ENCODE results near the gene SMOC2.
"Not testable (repeated sequence)": the region's sequence is repeated elsewhere in the genome, so short reads cannot be mapped to it uniquely, and the experiment has no call there.

SMOC2 gene

GRCh38 chr6:168524571-168525001, 83.6 kb downstream of the SMOC2 start:
- no peak for DNase-seq

DNA sequence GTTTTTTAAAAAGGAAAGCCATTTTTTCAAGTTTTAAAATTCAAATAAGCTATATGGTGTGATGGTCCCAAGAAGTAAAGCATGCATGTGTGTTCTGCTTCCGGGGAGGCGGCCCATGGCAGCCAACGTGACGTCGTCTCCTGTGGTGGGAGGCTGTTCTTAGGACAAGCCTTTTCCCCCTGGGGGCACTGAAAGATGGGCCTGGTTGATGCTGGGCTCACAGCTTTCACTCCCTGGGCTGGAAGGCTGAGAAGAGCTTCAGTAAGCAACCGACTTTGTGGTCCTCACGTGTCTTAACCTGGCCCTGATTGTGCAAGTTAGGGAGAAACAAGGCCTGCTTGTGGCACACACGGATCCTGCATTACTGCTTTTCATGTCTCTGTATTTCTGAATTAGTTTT, 84.1 kb downstream of the SMOC2 start:
- no peak for DNase-seq

DNA sequence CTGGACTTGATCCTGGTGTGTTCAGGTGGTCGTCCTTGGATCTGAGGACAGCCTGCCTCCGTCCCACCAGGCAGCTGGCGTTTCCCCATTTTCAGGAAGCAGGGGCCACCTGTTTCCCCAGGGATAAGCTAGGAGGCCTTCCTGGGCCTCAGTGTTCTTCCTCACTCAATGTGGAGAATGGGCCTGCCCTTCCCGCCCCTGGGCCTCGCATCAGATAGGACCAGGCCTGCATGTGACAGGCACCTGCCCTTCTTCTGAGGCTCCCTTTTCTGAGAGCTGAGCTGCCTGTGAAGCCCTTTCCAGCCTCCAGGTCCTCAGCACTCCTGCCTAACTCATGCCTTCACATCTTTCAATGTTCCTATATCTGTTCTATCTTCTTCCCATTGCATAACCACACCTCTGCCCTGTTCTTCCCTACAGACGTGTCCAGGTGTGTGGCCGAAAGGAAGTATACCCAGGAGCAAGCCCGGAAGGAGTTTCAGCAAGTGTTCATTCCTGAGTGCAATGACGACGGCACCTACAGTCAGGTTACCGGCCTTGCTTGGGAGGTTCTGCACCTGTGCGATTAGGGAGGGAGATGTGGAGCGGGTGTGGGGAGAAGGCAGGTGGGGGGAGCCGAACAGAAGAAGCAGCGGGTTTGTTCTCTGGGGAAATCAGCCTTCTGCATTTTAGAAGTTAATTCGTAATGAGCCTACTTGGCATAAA, 85.1 kb downstream of the SMOC2 start:
- no peak for DNase-seq

DNA sequence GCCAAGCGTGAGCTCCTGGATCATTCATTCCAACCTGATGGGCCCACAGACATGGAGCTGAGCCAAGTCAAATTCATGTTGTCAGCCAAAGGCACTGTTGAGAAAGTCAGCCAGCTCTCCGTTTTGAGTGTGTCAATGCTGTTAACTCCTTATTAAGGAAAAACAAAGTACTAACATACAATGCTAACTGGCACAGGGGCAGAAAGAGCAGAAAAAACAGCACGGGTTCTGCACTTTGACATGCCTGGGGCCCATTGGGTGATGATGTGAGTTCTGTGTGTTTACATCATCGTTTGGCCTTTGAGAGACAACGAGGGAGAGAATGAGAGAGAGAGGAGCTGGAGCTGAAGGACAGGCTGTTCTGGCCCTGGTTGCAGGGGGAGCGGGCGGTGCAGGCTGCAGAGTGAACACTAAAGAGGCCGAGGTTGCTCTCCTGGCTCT, 85.9 kb downstream of the SMOC2 start:
- no peak for DNase-seq

- no peak for DNase-seq
Observed at GRCh38 chr6:168527451-168528210, 86.6 kb downstream of the SMOC2 start.

DNA sequence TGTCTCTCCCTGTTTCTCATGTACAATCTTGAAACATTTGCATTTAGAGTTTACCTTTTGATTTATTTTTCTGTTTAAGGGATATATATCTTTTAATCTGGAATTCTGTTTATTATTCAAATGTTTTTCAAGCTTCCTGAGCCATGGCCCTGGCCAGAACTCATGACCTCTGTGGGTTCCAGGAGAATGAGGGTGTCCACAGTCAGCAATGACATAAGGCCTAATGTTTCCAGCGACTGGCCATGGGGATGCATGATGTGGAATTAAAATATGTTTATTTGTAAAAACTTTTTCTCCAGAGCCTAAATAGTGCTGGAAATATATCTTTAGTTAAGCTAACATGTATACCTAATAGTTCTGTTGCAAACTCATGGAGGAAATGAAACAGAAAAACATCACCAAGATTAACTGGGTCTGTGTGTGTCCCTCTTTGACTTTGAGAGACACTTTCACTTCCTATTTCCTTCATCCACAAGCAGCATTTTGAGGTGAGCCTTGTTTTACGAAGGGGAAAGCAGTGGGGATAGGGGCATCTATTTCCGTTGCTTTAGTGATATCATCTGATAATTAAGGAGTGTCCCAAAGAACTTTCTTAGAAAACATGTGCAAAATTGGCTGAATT, 87.6 kb downstream of the SMOC2 start:
- no peak for DNase-seq

- DNase-seq = no peak
Observed at GRCh38 chr6:168529214-168529613, 88.2 kb downstream of the SMOC2 start.

- no peak for DNase-seq
Observed at GRCh38 chr6:168530653-168531071, 89.7 kb downstream of the SMOC2 start.

GRCh38 chr6:168532070-168532469, 91.1 kb downstream of the SMOC2 start:
- no peak for DNase-seq

- no peak for DNase-seq
Observed at GRCh38 chr6:168533414-168533813, 92.4 kb downstream of the SMOC2 start.

DNA sequence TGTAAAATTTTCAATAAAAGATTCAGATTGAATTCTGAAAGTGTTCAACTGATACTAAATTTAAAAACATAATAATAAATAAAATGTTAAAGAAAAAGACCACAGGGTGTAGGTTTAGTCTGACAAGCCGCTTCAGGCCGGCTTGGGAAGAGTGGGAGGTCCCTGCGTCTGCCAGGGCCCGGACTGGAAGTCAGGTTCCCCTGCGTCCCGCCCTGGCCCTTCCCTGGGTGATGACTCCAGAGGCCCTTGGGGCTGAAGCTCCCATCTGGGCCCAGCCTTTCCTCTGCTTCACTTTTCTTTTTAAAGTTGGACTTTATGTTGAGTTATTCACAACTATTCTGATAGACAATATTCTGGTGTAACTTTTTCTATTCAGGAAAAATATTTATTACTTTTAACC, 93.3 kb downstream of the SMOC2 start:
- DNase-seq = no peak

DNA sequence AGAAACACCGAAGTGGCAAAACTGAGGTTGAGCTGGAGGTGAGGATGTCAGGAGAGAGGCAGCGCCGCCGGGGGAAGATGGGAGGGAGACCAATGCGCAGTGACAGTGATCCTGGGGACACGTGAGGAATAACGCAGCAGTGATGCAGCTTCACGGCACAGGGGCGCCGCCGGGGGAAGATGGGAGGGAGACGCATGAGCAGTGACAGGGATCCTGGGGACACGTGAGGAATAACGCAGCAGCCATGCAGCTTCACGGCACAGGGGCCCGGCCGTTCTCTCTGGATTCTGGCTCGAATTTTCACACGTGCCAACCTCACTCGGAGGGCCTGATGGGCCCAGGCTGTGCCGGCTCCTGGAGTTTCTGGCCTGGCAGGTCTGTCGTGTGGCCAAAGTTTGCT, 94.7 kb downstream of the SMOC2 start:
- no peak for DNase-seq

- no peak for DNase-seq
Observed at GRCh38 chr6:168536196-168536595, 95.2 kb downstream of the SMOC2 start.

- DNase-seq = no peak
Observed at GRCh38 chr6:168536665-168537539, 95.9 kb downstream of the SMOC2 start.

DNA sequence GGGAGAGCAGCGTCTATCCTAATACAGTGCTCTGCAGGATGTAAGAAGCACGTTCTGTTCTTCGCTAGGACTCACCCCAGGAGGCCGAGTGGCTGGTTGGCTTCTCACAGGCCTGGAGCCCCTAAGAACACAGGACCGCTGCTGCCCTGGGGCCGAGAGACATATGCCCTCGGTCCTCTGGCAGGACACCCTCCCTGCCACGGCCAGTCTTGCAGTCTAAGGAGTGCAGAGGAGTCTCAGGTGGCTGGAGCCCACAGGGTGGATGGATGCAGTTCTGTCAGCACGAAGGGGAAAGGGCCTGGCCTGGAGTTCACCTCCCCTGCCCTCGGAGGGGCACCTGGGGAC, 96.5 kb downstream of the SMOC2 start:
- no peak for DNase-seq

GRCh38 chr6:168538188-168538891, 97.4 kb downstream of the SMOC2 start:
- DNase-seq = not testable (repeated sequence)

DNA sequence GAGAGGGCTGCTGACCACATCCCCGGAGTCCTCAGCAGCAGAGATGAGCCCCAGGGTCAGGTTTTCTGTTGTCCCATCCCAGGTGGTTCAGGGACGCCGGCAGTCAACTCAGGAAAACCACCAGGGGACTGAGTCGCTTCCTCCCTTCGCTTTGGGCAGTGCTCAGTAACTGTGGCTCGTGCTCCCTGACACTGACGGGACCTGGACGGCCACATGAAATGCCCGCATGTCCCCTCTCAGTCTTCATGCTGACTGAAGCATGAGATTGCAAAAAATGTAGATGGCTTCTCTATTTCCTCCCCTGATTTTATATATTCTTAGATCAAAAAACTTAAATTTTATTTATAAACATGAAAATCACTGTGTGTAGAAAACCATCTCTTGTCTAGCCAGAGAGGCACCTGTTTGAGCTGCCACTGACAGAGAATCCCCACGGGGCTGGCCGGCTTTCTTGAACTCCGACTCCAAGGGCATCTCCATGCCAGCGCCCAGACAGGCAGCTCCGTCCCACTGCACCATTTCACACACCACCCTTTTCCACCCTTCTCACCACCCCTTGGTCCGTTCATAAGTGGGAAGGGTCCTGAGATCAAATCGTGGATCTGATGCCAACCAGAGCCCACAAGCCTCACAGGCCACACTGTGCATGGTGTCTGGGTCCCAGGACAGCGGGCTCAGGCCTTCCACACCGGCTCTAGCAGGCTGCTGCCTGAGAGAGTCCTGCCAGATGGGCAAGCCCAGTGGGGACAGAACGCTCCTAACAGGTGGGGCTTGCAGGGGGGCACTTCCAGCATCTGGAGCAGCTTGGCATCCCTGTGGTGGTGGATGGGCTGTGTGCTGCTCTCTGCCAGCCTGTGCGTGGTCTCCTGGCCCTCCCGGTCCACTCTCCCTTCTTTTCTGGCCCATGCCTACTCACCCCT, 98.2 kb downstream of the SMOC2 start:
- no peak for DNase-seq

DNA sequence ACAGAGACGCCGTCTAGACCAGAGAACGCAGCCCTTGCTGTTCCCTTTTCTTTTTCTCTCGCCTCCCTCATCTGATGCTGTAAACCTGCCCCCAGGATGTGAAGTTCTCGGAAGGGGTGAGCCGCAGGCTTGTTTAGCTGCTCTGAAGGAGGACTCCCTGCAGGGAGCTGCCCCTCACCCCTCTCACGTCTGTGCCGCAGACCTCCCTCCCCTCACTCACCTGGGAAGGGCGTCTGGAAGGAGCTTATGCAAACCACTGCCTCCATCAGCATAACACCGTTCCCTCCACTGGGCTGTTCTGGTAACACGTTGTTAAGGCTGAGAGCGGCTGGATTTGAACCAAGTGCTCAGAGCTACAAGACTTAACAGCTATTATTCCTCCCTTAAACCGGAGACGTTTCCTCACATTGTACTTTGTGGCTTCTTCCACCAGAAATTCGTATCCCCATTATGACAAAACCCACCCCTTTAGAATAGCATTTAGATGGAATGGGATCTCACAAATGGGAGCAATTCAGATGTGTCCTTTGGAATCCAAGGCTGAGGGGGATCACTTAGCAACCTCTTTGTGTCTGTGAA, 99.8 kb downstream of the SMOC2 start:
- no peak for DNase-seq

GRCh38 chr6:168541307-168541706, 100.3 kb downstream of the SMOC2 start:
- no peak for DNase-seq

DNA sequence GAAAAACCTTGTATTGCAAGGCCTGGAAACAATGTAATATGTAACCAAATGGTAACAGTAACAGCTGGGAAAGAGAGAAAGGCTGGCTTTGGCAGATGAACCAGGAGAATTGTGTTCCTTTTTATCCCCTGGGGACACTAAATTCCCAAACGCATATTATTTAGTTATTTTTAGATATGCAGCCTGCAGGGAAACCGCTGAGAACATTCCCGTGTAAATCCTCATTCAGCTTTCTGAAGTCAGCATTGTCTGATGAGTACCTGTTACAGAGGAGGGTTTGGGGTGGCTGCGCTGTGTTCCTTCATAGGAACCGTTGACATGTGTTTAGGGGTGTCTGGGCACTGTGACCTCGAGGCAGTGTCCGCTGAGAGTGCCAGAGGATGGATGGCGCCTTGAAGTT, 101.3 kb downstream of the SMOC2 start:
- peak; percentile 47 for DNase-seq

DNA sequence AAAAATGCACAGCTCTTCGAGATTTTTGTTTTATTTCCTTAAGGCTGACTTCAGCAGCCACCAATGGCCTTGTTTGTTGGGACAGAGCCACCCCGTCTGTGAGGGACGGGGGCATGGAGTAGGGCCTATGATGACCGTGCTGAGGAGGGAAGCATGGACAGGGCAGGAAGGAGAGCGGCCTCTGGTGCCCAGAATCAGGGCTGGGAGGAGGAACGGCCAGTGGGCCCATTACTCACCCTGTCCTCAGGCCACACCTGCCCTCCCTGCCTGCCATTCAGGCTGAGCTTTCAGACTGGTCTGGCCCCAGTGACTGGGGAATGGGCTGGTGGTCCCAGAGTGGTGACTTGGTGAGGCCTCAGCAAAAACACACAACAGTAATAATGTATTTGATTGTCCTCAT, 104.4 kb downstream of the SMOC2 start:
- no peak for DNase-seq

Data from NCI-H2171 treated with DMSO at 0.1 percent for 48 hours (cell line).